Hematopoietic multipotent progenitor cell treated with erythropoietin and hydrocortisone succinate and interleukin-3 and kit ligand, for 15 days (in vitro differentiated cells): ENCODE results near the gene PCSK1.

Experiments
- DNase-seq: peaks from one replicate; pipeline ENCODE4 v3.0.0-alpha.2; 2015; ENCODE audit warnings: low spot score

The PCSK1 gene

GRCh38 chr5:96433066-96433447 lies at the start of gene PCSK1:
Gene PCSK1 (minus strand): TSS chr5:96433248. CDS start chr5:96433042, 206 bp downstream.
- no peak for DNase-seq

- DNase-seq = no peak
Measured at GRCh38 chr5:96481867-96482266, 48.8 kb upstream of the PCSK1 start.

GRCh38 chr5:96481009-96481786 lies 48.1 kb upstream of the PCSK1 start:
- DNase-seq = no peak

- no peak for DNase-seq
Measured at GRCh38 chr5:96478983-96479382, 45.9 kb upstream of the PCSK1 start.

- no peak for DNase-seq
Measured at GRCh38 chr5:96476654-96477053, 43.6 kb upstream of the PCSK1 start.

- no peak for DNase-seq
Measured at GRCh38 chr5:96474073-96474472, 41.0 kb upstream of the PCSK1 start.

- no peak for DNase-seq
Measured at GRCh38 chr5:96473155-96473554, 40.1 kb upstream of the PCSK1 start.

- DNase-seq = no peak
Measured at GRCh38 chr5:96470785-96471184, 37.7 kb upstream of the PCSK1 start.

GRCh38 chr5:96468956-96469355 lies 35.9 kb upstream of the PCSK1 start:
- no peak for DNase-seq

- no peak for DNase-seq
Measured at GRCh38 chr5:96463091-96463490, 30.0 kb upstream of the PCSK1 start.

GRCh38 chr5:96459313-96460121 lies 26.5 kb upstream of the PCSK1 start:
- no peak for DNase-seq

GRCh38 chr5:96458176-96458575 lies 25.1 kb upstream of the PCSK1 start:
- no peak for DNase-seq

GRCh38 chr5:96455789-96456188 lies 22.7 kb upstream of the PCSK1 start:
- DNase-seq = no peak

GRCh38 chr5:96453394-96453793 lies 20.3 kb upstream of the PCSK1 start:
- no peak for DNase-seq

- no peak for DNase-seq
Measured at GRCh38 chr5:96447949-96448348, 14.9 kb upstream of the PCSK1 start.

GRCh38 chr5:96440185-96440538 lies 7.1 kb upstream of the PCSK1 start:
- DNase-seq = no peak

GRCh38 chr5:96439477-96440184 lies 6.6 kb upstream of the PCSK1 start:
- no peak for DNase-seq

GRCh38 chr5:96434201-96434645 lies 1.2 kb upstream of the PCSK1 start:
- no peak for DNase-seq

GRCh38 chr5:96432216-96433065 lies 607 bp downstream of the PCSK1 start:
- DNase-seq = no peak

- DNase-seq = no peak
Measured at GRCh38 chr5:96431376-96432187, 1.5 kb downstream of the PCSK1 start.

GRCh38 chr5:96427824-96428223 lies 5.2 kb downstream of the PCSK1 start:
- DNase-seq = no peak
